ENCODE data around the gene APOA1.

GRCh38 chr11:116866804-116867455, 29.5 kb upstream of the APOA1 start:
- TF ChIP-seq CTCF (IDR thresholded peaks at IDR 0.05) (no peak), POLR2A (IDR thresholded peaks at IDR 0.05) (no peak)
